ENCODE data around the gene C16orf95.

The C16orf95 gene

DNA sequence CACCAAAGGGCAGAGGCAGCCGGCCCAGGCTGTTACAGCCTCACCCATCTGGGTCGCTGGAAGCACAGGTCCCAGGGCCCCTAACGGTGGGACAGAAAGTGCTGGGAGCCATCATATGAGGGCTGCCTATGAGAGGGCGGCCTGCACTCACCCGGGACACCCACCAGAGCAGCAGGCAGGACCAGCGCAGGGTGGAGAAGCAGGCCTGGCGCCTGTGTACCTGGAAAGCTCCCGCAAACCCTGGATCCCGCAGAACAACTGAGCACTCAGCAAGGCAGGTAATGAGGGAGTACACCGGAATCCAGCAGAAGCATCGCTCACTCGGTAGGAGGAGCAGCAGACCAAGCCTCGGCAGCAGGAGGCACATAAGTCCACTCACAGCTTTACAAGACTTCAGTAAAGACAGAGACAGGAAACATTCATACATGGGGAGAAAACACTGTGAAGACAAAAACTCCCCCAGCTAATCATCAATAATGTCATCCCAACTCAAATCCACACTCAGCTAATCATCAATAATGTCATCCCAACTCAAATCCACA lies 31.5 kb upstream of the C16orf95 start:
- H3K4me3 ChIP-seq (ENCODE audit: low read depth, low read length) = no peak overlapping the region
- DNase-seq (ENCODE audit: low read depth) = no peak
- TF ChIP-seq MAX (IDR thresholded peaks at IDR 0.05; ENCODE audit: low read depth, low read length) = no peak
- no peak for TF ChIP-seq POLR2A (IDR thresholded peaks at IDR 0.05; ENCODE audit: extremely low read depth, insufficient read length)
- TF ChIP-seq CTCF (IDR thresholded peaks at IDR 0.05; ENCODE audit: low read depth, low read length) = no peak
- TF ChIP-seq MYC (IDR thresholded peaks at IDR 0.05; ENCODE audit: low read depth, low read length) = no peak

GRCh38 chr16:87347932-87348615 lies 30.9 kb upstream of the C16orf95 start:
- no peak overlapping the region for H3K4me3 ChIP-seq (ENCODE audit: low read depth, low read length)
- TF ChIP-seq MAX (IDR thresholded peaks at IDR 0.05; ENCODE audit: low read depth, low read length) = no peak
- TF ChIP-seq POLR2A (IDR thresholded peaks at IDR 0.05; ENCODE audit: extremely low read depth, insufficient read length) = no peak
- TF ChIP-seq CTCF (IDR thresholded peaks at IDR 0.05; ENCODE audit: low read depth, low read length) = peak; percentile 25
- no peak for TF ChIP-seq MYC (IDR thresholded peaks at IDR 0.05; ENCODE audit: low read depth, low read length)
- DNase-seq (ENCODE audit: low read depth) = no peak

DNA sequence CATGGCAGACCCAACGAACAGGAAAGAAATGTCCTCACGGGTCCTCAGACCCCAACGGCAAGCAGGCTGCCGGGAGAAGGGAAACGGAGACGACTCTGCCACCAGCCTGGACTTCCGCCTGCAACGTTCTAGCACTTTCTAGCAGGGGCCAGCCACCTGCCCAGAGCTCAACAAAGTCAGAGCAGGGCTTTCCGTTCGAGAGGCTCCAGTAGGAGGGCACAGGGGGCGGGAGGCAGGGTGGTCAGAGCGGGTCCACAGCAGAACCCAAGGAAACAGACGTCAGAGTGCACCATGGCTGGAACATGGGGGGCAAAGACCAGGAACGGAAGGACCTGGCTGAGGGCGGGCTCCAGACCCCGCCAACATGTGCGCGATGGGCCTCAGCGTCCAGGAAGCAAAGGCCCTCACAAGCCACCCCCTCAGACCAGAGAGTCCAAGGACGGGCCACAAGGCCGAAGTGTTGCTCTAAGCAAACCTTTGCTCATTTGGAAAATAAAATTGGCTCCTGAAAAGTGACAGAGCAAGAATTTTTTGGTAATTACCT lies 29.4 kb upstream of the C16orf95 start:
- DNase-seq (ENCODE audit: low read depth) = no peak
- H3K4me3 ChIP-seq (ENCODE audit: low read depth, low read length) = no peak overlapping the region
- TF ChIP-seq POLR2A (IDR thresholded peaks at IDR 0.05; ENCODE audit: extremely low read depth, insufficient read length) (no peak), MAX (IDR thresholded peaks at IDR 0.05; ENCODE audit: low read depth, low read length) (no peak), MYC (IDR thresholded peaks at IDR 0.05; ENCODE audit: low read depth, low read length) (no peak), CTCF (IDR thresholded peaks at IDR 0.05; ENCODE audit: low read depth, low read length) (no peak)

- no peak for DNase-seq (ENCODE audit: low read depth)
- no peak for TF ChIP-seq MAX (IDR thresholded peaks at IDR 0.05; ENCODE audit: low read depth, low read length)
- TF ChIP-seq CTCF (IDR thresholded peaks at IDR 0.05; ENCODE audit: low read depth, low read length) = no peak
- TF ChIP-seq POLR2A (IDR thresholded peaks at IDR 0.05; ENCODE audit: extremely low read depth, insufficient read length) = no peak
- TF ChIP-seq MYC (IDR thresholded peaks at IDR 0.05; ENCODE audit: low read depth, low read length) = no peak
Measured at GRCh38 chr16:87345726-87346424, 28.7 kb upstream of the C16orf95 start.

GRCh38 chr16:87344931-87345631 lies 27.9 kb upstream of the C16orf95 start:
- no peak for DNase-seq (ENCODE audit: low read depth)
- H3K4me3 ChIP-seq (ENCODE audit: low read depth, low read length) = no peak overlapping the region
- TF ChIP-seq MAX (IDR thresholded peaks at IDR 0.05; ENCODE audit: low read depth, low read length) (no peak), CTCF (IDR thresholded peaks at IDR 0.05; ENCODE audit: low read depth, low read length) (no peak), POLR2A (IDR thresholded peaks at IDR 0.05; ENCODE audit: extremely low read depth, insufficient read length) (no peak), MYC (IDR thresholded peaks at IDR 0.05; ENCODE audit: low read depth, low read length) (no peak)

More at GRCh38 chr16:87345726-87346424, 28.7 kb upstream of the C16orf95 start:
- H3K4me3 ChIP-seq (ENCODE audit: low read depth, low read length) = no peak overlapping the region
